ENCODE data around the gene SLC6A13.
A peak's percentile ranks its signal among the peaks of the same experiment; 100 is the strongest.
"Not testable (repeated sequence)": the region's sequence is repeated elsewhere in the genome, so short reads cannot be mapped to it uniquely, and the experiment has no call there.

Gene SLC6A13

GRCh38 chr12:265096-265495 lies 2.5 kb upstream of the SLC6A13 start:
- no peak for FAIRE-seq
- no peak for DNase-seq (ENCODE audit: low spot score)

- no peak for FAIRE-seq
- no peak for DNase-seq (ENCODE audit: low spot score)
These were observed 1.6 kb upstream of the SLC6A13 start for GRCh38 chr12:264269-264668.

- peak; percentile 16 for DNase-seq (ENCODE audit: low spot score)
These were observed 938 bp upstream of the SLC6A13 start for GRCh38 chr12:263574-263973.

GRCh38 chr12:262113-262512 lies 523 bp downstream of the SLC6A13 start:
- FAIRE-seq (no peak), DNase-seq (ENCODE audit: low spot score) (no peak)

More at GRCh38 chr12:263574-263973, 938 bp upstream of the SLC6A13 start:
- peak; percentile 5 for FAIRE-seq

GRCh38 chr12:257521-258321 lies 4.9 kb downstream of the SLC6A13 start:
- DNase-seq (ENCODE audit: low spot score) (no peak), FAIRE-seq (no peak)

- FAIRE-seq, result no peak
- DNase-seq (ENCODE audit: low spot score), result no peak
These were observed 5.7 kb downstream of the SLC6A13 start for GRCh38 chr12:256958-257357.

- DNase-seq (ENCODE audit: low spot score), result no peak
- no peak for FAIRE-seq
These were observed 6.4 kb downstream of the SLC6A13 start for GRCh38 chr12:256225-256624.

- DNase-seq (ENCODE audit: low spot score), result no peak
- FAIRE-seq, result no peak
These were observed 7.7 kb downstream of the SLC6A13 start for GRCh38 chr12:254912-255311.

- DNase-seq (ENCODE audit: low spot score) (no peak), FAIRE-seq (no peak)
These were observed 8.6 kb downstream of the SLC6A13 start for GRCh38 chr12:254039-254438.

GRCh38 chr12:253116-253831 lies 9.4 kb downstream of the SLC6A13 start:
- FAIRE-seq (no peak), DNase-seq (ENCODE audit: low spot score) (no peak)

- DNase-seq (ENCODE audit: low spot score) (no peak), FAIRE-seq (peak; percentile 46)
These were observed 10.0 kb downstream of the SLC6A13 start for GRCh38 chr12:252636-253035.

GRCh38 chr12:247271-247670 lies 15.4 kb downstream of the SLC6A13 start:
- DNase-seq (ENCODE audit: low spot score), result no peak
- no peak for FAIRE-seq

- DNase-seq (ENCODE audit: low spot score) (no peak), FAIRE-seq (no peak)
These were observed 19.3 kb downstream of the SLC6A13 start for GRCh38 chr12:243381-243780.

GRCh38 chr12:242496-242895 lies 20.1 kb downstream of the SLC6A13 start:
- FAIRE-seq (peak; percentile 93), DNase-seq (ENCODE audit: low spot score) (no peak)

- FAIRE-seq (no peak), DNase-seq (ENCODE audit: low spot score) (no peak)
These were observed 21.4 kb downstream of the SLC6A13 start for GRCh38 chr12:241266-241665.

- DNase-seq (ENCODE audit: low spot score), result no peak
- no peak for FAIRE-seq
These were observed 22.1 kb downstream of the SLC6A13 start for GRCh38 chr12:240566-240965.

- FAIRE-seq, result peak; percentile 84
- DNase-seq (ENCODE audit: low spot score), result no peak
These were observed 23.8 kb downstream of the SLC6A13 start for GRCh38 chr12:238736-239398.

- FAIRE-seq, result no peak
These were observed 24.5 kb downstream of the SLC6A13 start for GRCh38 chr12:238116-238515.

GRCh38 chr12:237026-237815 lies 25.4 kb downstream of the SLC6A13 start:
- no peak for DNase-seq (ENCODE audit: low spot score)
- no peak for FAIRE-seq

More at GRCh38 chr12:238116-238515, 24.5 kb downstream of the SLC6A13 start:
- no peak for DNase-seq (ENCODE audit: low spot score)

- DNase-seq (ENCODE audit: low spot score) (no peak), FAIRE-seq (no peak)
These were observed 26.2 kb downstream of the SLC6A13 start for GRCh38 chr12:236445-236844.

GRCh38 chr12:235967-236366 lies 26.7 kb downstream of the SLC6A13 start:
- FAIRE-seq; DNase-seq (ENCODE audit: low spot score): not testable (repeated sequence)

Data from urothelium cell line (cell line).